Activated CD4-positive, alpha-beta T cell treated with anti-CD3 and anti-CD28 coated beads, Interleukin-2, amount 50 U/mL, for 48 hours (primary cell): ENCODE data around the gene SEMA6B.

Experiments used
- DNase-seq, 2 experiments: peaks; one replicate each; pipeline ENCODE4 v3.0.0-alpha.2; 2020

The SEMA6B gene

DNA sequence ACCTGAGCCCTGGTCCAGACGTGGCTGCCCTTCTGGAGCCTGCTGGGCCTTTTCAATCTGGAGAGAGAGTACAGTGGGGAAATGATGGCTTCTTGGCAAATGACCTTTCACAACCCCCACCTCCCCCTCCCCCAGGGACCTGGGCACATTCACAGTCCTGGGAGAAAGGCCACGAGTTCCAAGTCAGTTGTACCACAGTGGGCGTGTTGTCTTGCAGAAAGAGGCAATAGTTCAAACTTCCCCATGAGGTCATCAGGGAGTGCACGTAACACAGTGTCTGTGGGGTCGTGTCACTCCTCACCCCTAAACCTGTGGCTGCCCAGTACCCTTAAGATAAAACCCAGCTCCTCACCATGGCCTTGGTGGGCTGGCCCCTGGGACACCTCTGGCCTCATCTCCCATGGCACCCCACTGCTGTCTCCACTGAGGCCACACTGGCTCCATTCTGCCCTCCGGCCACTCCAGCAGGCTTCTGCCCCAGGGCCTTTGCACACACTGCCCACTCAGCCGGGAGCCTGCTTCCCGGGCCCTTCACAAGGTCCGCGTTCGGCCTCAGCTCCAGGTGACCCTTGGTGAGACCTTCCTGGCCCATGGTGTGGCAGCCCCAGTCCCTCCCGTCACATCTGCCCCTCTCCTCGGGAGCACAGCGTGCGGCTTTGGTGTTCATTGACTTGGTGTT lies 54.5 kb downstream of the SEMA6B start:
- DNase-seq, result no peak

DNA sequence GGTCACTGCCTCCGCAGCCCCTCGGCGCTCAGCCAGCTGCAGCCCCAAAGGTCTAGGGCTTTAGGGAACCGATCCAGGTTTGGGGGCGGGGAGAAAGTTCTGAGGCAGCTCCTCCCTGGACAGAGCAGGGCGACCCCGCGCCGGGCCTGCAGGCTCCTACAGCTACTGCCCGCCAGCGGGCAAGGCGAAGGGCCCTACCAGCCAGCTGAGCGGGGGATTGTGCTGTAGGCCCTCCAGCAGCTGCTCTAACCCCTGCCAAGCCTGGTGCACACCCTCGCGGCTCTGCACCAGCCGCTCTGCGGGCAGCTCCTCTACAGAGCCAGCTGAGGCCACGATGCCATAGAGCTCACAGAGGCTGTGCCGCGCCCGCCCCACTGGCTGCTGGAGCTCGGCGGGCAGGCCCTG lies 55.2 kb downstream of the SEMA6B start:
- no peak for DNase-seq

DNA sequence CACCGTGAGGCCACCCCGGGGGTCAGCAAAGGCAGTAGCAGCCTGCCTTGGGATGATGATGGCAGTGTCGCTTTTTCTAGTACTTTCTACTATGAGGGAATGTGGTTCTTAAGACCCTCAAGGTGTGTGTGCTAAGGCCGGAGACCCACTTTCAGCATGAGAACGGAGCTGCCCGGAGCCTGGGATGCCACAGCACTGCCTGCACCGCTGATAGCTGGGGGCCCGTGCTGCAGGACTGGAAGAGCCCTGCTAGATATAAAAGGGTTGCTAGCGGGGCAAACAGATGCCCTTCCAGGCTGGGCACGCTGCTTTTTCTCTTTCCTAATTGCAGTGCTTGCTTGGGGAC lies 55.7 kb downstream of the SEMA6B start:
- DNase-seq, result no peak

DNA sequence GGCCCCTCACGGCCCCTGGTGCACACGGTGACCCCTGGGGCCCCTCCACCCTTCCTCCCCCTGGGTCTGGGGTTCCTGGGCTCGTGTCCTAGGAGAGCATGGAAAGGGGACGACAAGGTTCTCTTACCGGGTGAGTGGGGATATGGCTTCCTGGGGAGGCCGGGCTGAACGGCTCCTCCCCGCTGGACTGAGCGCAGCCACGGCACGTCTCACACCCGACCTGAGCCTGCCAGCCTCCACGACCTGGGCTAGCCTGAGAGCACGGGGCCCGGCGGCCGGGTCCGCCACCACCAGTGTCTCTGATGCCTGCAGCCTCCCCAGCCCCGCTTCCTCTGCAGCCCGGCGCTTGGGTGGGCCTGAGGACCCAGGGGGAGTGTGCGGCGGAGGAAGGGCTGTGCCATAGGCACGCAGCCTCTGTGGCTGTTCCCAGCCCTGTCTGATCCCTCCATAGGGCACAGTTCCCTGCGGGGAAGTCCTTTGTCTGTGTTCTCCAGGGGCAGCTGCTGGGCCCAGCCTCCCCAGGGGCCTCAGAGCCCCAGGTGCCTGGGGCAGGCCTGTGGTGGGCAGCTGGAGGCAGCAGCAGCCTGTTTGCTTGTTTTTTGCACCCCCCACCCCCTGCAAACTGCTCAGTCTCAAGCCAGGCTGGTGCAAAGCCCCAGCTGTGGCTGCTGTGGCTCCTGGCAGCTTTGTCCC lies 56.2 kb downstream of the SEMA6B start:
- no peak for DNase-seq

DNA sequence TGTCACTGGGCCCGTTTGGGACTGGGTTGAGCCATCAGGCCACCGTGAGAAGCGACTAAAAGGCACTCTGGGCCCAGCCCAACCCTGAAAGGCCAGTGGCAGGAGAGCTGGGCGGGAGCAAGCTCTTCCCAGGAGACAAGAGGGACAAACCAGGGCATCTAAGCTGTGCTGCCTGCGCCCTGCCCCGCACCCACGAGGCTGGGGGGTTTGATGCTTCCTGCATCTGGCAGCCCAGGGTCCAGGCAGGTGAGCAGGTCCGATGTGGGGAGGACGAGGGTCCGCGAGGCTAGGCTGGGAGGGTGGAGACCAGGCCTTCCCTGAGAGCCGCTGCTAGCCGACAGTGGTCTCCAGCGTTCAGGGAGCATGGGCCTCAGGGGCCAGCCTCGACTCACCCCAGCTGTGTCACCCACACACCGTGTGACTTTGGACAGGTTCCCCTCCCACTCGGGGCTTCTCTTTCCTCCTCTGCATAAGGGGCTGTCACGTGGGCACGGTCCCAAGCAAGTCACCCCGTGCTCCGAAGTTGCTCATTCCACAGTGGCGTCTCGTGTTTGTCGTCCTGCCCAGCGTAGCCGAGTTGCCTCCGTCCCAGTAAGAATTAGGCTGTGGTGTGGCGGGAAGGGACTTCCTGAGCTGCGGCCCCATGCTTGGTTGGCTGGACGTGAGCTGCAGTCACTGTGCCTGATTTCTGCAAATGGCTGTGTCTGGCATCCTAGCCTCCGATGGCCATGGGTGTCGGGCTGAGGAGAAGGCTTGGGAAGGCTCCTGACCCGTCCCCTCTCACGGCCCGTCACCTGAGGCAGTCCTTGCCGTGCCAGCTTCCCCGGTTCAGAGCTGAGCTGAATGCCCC lies 57.0 kb downstream of the SEMA6B start:
- DNase-seq, result no peak

DNA sequence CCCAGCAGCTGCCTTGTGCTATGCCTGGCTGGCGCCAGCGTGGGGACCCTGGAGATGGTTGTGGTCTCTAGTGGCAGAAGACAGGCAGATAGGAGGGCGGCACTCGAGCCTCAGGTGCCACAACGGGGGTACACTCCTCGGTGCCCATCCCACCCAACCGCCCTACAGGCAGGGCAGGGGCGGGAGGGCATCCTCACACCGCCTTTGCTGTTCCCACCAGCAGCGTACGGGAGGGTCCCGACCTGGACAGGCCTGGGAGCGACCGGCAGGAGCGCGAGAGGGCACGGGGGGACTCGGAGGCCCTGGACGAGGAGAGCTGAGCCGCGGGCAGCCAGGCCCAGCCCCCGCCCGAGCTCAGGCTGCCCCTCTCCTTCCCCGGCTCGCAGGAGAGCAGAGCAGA lies 57.8 kb downstream of the SEMA6B start:
- no peak for DNase-seq

DNA sequence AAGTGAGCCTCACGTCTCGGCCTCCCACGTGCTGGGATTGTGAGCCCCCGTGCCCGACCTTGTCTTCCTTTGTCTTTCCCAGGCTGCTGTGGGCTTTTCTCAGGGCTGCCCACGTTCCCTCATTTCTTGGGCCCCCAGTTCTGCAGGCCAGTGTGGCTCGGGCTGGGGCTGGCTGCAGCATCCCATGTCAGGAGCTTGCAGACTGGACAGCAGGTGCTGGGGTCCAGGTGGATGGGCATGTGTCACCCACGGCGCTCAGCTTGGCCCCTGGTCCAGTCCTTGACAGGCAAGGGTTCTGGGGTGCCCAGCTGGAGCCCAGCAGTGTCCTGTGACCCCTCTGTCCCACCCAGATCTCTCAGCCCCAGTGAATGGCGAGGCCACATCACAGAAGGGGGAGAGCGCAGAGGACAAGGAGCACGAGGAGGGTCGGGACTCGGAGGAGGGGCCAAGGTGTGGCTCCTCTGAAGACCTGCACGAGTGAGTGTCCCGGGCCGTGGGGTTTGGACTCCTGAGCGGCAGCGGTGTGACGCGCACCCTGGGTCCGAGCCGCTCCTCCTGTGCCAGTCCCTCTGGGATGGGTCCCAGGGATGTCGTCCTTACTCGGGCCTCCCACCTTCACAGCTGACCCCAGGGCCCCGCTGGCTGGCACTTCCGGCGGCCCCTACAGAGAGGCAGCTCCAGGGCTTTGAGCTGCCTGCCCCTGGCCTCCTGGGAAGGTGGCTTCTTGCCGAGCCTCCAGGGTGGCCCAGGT lies 58.5 kb downstream of the SEMA6B start:
- DNase-seq, result no peak

DNA sequence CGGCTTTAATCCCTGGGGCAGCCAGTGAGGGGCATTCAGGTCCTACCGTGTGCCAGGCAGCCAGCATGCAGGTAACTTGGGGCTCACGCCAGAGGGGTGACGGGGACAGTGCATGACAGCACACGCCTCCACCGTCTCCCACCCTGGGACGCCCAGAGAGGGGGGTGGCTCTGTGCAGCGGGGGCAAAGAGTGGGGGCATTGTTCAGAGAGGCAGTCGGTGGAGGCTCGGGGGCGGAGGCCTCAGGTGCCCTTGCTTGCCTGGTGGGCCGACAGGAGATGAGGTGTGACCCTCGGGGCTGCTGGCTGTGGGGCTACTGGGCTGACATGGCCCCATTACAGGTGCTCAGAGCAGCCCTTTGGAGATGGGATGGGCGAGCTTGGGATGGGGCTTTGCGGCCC lies 59.6 kb downstream of the SEMA6B start:
- no peak for DNase-seq

DNA sequence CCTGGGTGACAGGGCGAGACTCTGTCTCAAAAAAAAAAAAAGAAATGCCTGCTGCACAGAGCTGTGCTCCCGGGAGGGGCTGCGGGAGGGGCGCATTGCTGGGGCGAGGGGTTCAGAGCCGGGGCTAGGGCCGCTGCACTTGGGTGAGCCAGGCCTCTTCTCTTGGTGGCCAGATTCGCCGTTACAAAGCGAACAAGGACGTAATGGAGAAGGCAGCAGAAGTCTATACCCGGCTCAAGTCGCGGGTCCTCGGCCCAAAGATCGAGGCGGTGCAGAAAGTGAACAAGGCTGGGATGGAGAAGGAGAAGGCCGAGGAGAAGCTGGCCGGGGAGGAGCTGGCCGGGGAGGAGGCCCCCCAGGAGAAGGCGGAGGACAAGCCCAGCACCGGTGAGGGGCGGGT lies 60.2 kb downstream of the SEMA6B start:
- DNase-seq, result no peak

DNA sequence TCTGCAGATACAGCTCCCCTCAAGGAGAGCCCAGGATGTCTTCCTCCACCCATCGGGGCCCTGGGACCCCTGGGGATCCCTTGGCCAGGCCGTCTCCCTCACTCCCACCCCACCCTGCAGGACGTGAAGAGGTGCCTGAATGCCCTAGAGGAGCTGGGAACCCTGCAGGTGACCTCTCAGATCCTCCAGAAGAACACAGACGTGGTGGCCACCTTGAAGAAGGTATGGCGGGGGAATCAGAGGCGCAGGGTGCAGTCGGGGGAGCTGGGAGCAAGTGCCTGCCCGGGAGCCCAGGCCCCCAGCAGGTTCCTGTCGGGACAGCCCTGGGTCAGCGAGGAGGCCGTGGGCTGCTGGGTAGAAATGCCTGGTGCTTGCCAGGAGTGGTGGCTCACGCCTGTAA lies 60.8 kb downstream of the SEMA6B start:
- no peak for DNase-seq

DNA sequence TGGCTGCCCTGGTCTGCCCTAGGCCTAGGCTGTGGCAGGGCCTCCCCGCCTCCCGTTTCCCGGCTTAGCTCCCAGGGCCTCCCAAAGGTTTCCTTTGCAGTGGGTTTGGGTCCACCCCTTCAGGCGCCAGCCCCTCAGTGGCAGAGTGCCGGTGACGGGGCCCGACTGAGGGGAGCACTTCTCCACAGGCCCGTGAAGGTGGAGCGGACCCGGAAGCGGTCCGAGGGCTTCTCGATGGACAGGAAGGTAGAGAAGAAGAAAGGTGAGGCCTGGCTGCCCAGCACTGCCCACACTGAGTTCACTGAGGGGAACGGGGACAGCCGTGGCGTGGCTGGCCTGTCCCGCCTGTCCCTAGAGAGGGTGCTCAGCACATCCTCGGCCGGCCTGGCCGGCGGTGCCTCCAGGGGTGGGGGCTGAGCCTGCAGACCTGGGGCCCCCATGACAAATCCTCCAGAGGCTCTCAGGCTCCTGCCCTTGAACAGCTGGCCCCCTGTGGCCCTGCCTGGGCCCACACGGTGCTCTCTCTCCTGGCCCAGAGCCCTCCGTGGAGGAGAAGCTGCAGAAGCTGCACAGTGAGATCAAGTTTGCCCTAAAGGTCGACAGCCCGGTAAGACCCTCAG lies 61.6 kb downstream of the SEMA6B start:
- no peak for DNase-seq

DNA sequence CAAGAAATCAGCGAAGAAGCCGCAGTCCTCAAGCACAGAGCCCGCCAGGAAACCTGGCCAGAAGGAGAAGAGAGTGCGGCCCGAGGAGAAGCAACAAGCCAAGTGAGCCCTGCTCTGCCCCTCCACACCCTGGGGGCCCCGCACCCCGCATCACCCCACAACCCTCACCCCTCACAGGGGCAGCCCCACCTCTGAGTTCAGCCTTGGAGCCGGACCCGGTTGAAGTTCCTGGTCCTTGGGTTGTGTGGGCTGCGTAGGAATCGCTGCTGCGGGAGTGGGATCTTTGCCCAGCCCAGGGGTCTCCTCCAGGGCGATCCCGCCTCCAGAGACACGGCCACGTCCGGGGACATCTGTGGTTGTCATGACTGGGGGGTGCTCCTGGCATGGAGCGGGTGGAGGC lies 63.2 kb downstream of the SEMA6B start:
- DNase-seq, result no peak

DNA sequence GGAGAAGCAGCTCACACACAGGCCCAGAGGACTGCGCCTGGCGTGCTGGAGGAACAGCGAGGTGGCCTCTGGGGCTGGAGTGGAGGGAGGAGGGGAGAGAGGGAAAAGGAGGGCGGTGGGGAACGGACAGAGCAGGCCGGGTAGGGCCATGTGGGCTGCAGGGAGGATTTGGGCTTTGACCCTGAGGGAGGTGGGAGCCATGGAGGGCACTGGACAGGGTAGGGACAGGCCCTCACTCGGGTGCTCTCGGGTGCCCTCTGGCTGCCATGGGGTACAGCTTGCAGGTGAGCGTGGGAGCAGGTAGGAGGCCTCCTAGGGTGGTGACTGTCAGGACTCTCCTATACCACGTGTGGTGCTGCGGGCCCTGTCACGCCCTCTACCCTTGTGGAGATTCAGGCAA lies 64.0 kb downstream of the SEMA6B start:
- DNase-seq, result no peak

DNA sequence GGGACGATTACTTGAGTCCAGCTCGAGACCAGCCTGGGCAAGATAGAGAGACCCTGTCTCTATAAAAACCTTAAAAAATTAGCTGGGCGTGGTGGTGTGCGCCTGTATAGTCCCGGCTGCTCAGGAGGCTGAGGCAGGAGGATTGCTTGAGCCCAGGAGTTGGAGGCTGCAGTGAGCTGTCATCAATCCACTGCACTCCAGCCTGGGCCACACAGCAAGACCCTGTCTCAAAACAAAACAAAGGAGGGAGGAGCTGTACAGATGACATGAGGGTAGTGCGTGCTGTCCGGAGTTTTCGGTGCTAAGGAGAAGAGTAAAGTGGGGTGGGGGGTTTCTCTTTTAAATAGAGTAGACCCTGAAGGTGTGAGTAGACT lies 64.8 kb downstream of the SEMA6B start:
- DNase-seq, result no peak

DNA sequence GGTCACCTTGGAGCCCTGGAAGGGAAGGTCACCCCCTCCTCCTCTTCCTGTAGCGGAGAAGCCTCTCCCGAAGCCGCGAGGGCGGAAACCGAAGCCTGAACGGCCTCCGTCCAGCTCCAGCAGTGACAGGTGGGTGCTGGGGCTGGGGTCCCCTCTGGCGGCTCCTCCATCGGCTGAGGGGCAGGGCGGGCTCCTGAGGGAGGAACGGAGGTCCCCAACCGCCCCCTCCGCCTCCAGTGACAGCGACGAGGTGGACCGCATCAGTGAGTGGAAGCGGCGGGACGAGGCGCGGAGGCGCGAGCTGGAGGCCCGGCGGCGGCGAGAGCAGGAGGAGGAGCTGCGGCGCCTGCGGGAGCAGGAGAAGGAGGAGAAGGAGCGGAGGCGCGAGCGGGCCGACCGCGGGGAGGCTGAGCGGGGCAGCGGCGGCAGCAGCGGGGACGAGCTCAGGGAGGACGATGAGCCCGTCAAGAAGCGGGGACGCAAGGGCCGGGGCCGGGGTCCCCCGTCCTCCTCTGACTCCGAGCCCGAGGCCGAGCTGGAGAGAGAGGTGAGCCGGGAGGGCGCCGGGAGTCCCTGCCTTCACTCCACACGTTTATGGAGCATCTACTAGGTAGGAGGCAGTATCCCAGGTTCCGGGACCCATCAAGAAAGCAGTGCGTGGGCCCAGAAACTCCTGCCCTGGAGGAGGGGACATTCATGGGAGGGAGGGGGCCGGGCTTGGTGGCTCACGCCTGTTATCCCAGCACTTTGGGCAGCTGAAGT lies 65.4 kb downstream of the SEMA6B start:
- no peak for DNase-seq

DNA sequence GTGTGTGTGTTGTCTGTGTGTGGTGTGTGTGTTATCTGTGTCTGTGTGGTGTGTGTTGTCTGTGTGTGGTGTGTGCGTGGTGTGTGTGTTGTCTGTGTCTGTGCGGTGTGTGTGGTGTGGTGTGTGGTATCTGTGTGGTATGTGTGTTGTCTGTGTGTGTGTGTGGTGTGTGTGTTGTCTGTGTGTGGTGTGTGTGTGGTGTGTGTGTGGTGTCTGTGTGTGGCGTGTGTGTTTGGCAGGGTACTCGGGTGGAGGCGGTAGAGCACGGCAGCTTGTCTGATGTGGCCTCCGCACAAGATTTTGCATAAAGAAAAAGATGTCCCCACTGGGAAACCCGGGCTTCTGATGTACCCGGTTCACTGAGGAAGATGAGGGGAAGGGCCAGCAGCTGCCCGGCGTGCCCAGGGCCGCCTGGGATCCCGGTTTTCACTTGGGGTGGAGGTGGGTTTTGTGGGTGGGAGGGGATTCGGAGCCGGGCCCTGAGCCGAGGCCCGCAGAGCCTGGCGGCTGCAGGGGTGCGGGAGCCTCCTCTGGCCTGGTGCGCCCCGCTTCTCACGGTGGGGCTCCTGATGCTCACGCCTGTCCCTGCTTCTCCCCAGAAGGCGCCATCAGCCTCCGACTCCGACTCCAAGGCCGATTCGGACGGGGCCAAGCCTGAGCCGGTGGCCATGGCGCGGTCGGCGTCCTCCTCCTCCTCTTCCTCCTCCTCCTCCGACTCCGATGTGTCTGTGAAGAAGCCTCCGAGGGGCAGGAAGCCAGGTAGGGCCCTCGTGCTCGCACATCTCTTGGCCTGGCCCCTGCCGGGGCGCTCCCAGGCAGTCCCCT lies 66.2 kb downstream of the SEMA6B start:
- DNase-seq, result no peak
